GM21526 (cell line): ENCODE results near the gene PMIS2.
"Not testable (repeated sequence)": the region's sequence is repeated elsewhere in the genome, so short reads cannot be mapped to it uniquely, and the experiment has no call there.

Experiments used
- ATAC-seq: cut with Tn5 transposase; IDR thresholded peaks from one replicate; pipeline ENCODE4 v1.9.1; 2021; ENCODE audit warnings: moderate library complexity; ENCODE audit not compliant: unreplicated experiment, low FRiP score

Gene PMIS2

DNA sequence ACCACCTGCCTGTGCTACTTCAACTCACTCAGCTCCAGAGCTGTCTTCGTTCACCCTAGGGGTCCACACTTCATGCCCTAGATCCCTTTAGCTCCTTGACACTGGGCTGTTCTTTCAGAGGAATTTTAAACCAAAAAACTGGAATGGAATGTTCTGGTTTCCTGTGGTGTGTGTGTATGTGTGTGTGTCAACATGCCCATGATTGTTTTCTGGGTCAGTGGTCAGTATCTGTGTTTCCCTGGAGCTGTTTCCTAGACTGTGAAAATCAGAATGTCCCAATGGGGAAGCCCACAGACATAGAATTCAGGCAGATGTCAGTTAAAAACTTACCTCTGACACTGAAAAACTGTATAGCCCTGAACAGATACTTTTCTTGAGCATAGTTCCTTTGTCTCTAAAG, 1.3 kb downstream of the PMIS2 start:
- ATAC-seq = no peak

DNA sequence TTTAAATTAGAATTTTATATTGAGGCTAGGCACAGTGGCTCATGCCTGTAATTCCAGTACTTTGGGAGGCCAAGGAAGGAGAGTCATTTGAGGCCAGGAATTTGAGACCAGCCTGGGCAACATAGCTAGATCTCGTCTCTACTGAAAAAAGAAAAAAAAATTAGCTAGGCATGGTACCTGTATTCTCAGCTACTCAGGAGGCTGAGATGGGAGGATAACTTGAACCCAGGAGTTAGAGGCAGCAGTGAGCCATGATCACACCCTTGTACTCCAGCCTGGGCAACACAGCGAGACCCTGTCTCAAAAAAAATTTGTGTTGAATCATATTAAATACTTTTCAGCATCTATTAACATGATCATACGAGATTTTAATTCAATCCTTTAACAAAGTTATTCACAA, 4.9 kb downstream of the PMIS2 start:
- ATAC-seq = no peak

DNA sequence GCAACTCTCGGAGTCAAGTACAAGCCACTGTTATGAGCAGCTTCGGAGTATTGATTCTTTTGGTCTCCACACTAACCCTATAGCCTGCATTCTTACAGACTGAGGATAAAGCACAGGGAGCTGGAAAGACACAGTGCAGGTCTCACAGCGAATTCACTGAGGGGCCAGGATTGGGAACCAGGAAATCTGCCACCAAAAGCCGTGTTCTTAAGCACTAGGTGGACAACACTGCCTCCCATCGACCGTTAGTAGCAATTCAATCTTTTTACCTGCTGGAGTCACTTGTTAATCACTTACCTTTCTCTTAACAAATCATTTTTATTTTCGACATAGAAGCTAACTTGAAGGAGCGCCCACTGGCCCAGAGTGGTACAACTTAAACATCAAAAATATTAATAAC, 6.3 kb downstream of the PMIS2 start:
- no peak for ATAC-seq

DNA sequence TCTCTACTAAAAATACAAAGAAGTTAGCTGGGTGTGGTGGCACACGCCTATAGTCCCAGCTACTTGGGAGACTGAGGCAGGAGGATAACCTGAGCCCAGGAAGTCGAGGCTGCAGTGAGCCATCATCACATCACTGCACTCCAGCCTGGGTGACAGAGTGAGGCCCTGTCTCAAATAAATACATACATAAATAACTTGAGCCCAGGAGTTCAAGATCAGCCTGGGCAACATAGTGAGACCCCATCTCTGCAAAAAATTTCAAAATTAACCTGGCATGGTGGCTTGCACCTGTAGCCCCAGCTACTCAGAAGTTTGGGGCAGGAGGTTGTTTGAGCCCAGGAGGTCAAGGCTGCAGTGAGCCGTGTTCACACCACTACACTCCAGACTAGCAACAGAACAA, 9.1 kb downstream of the PMIS2 start:
- not testable (repeated sequence) for ATAC-seq

DNA sequence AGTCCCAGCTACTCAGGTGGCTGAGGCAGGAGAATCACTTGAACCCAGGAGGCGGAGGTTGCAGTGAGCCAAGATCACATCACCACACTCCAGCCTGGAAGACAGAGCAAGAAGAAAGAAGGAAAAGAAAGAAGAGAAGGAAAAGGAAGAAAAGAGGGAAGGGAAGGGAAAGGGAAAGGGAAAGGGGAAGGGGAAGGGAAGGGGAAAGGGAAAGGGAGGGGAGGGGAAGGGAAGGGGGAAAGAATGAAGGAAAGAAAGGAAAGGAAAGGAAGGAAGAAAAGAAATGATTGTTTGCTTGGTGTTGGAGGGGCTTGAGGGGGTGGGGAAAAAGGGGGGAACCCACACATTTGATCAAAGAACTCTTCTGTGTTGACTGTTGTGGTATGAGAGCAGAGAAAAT, 10.0 kb downstream of the PMIS2 start:
- no peak for ATAC-seq

DNA sequence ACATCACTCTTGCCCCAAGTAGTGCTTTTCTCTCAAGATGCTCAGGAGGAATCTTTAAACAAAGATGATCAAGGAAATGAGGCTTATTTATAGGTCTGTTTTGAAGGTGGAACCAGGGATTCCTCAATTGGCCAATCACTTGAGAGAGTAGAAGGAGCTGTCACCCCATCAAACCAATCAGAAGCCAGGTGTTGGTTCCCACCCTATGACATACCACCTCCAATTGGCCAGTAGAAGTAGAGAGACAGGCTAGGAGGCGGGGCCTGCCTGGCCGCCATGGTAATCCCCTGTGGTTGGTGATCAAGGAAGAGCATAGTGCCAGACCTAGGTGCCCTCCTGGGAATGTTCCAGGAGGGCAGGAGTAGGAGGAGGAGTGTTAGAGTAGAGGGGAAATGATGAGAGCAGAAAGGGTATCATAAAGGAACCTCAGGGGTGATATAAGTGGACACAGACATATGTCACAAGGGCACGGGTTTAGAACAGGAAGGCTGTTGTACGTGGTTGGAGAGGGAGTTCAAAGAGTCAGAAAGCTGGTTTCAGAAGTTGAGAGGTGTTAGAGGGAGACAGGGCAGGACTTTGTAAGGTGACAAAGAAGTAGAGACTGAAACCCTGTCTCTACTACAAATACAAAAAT, 10.5 kb downstream of the PMIS2 start:
- no peak for ATAC-seq

DNA sequence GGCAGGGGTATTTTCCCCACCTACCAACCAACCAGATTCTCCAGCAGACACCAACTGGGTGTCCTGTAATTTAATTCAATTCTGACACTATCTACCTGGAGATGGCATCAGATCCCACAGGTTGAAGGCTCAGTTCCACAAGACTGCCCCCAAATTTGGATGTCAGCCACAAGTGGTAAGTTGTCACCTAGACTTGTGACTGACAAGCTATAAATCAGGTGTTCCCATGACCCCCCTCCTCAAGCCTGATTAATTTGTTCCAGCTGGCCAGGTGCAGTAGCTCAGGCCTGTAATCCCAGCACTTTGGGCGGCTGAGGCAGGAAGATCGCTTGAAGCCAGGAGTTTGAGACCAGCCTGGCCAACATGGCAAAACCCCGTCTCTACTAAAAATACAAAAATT, 16.0 kb downstream of the PMIS2 start:
- no peak for ATAC-seq

DNA sequence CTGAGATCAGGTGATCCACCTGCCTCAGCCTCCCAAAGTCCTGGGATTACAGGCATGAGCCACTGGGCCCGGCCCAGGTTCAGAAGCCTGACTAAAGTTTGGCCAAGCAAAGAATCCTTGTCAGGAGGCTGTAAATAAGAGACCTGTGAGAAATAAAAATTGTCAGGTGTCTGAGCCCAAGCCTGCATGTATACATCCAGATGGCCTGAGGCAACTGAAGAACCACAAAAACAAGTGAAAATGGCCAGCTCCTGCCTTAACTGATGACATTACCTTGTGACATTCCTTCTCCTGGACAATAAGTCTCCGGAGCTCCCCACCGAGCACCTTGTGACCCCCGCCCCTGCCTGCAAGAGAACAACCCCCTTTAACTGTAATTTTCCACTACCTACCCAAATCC, 18.5 kb downstream of the PMIS2 start:
- not testable (repeated sequence) for ATAC-seq

DNA sequence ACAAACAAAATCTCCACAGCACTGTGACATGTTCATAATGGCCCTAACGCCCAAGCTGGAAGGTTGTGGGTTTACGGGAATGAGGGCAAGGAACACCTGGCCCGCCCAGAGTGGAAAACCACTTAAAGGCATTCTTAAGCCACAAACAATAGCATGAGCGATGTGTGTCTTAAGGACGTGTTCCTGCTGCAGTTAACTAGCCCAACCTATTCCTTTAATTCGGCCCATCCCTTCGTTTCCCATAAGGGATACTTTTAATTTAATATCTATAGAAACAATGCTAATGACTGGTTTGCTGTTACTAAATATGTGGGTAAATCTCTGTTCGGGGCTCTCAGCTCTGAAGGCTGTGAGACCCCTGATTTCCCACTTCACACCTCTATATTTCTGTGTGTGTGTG, 21.2 kb downstream of the PMIS2 start:
- not testable (repeated sequence) for ATAC-seq

DNA sequence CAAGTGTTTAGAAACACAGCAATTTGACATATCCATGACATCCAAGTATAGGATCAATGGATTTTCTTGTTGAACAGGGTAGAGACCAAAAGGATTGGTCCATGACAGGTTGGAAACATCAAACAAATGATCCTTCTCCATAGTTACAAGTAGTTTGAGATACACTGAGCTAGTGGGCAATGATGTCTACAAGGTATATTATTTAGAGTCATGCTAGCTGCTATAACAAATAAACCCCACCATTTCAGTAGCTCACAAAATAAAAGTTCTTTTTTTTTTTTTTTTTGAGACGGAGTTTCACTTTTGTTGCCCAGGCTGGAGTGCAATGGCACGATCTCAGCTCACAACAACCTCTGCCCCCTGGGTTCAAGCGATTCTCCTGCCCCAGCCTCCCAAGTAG, 21.7 kb downstream of the PMIS2 start:
- no peak for ATAC-seq

DNA sequence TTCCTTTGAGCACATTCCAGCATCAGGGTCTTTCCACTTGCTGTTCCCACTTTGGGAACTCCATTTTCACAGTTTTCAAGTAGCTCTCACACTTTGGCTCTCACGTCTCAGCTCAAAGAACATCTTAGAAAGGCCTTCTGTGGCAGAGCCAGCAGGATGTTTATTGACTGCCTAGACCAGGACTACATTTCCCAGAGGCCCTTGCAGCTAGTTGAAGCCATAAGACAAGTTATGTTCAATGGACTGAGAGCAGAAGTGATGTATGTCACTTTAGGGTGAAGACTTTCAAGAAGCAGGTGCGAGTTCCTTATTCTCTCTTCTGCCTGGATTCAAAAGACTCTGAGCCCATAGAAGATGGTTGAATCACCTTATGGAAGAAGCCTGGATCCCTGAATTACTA, 22.3 kb downstream of the PMIS2 start:
- ATAC-seq = no peak

DNA sequence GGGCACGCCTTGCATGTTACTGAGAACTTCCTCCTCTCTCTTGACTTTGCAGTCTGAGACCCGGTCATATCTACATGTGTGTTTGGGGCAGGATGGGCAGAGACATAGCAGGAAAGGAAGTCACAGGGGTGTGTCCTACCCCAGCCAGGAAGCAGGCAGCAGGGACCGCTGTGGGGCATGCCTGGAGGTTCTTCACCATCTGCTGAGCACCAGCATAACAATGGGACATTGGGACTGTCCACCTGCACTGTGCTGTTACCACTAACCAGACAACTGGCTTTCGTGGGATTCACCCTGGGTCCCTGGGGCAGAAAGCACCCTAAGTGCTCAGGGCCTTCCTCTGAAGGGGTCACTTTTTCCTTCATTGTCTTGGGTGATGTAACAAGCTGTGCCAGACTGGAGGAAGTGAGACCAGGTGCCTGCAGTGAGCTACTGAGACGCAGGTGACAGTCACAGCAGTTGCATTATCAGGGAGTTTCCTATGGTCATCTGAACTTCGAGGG, 23.9 kb downstream of the PMIS2 start:
- no peak for ATAC-seq

DNA sequence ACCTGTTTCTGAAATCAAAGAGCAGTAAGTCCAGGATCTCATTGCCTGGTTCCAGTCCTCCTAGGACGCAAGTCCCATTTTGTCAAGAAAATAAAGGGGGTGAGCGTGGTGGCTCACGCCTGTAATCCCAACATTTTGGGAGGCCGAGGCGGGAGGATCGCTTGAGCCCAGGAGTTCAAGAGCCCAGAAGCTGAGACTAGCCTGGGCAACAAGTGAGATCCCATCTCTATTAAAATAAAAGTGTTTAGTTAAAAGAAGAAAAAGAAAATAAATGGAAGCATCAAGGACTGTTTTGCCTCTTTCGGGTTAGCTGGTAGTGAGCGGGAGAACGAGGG, 26.2 kb downstream of the PMIS2 start:
- ATAC-seq = no peak

DNA sequence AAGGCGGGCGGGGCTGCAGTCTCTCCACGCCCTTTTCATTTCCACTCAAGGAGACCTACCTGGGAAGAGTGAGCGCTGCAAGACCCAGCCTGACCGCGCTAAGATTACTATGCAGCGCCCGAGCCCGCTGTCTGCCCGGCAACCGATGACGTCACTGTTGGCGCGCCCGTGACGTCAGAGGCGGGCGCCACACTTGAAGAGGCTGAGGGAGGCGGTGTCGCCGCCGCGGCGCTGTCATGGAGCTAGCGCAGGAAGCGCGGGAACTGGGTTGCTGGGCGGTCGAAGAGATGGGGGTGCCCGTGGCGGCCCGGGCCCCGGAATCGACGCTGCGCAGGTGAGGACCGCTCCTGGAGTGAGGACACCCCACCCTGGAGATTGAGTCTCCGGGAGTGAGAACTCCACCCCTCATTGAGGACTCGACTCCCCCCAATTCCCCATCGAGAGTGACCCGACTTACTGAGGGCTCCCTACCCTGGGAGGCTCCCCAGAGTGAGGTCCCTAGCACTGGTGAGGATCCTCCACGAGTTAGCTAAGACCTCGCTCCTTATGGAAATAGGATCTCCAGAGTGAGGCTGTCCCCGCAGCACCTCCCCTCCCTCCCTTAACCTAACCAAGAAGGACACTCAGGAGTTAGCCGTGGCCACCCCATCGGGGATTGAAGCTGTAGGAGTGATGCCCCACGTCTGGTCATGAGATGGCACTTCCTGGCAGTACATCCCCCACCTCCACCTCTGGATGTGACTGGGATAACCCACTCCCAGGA, 26.8 kb downstream of the PMIS2 start, which contains the start of gene HAUS5:
HAUS5 (plus strand) TSS at position 177 of the 763 bp plus-strand sequence; CDS start at position 237, 60 bp downstream.
- ATAC-seq = peak; percentile 62

DNA sequence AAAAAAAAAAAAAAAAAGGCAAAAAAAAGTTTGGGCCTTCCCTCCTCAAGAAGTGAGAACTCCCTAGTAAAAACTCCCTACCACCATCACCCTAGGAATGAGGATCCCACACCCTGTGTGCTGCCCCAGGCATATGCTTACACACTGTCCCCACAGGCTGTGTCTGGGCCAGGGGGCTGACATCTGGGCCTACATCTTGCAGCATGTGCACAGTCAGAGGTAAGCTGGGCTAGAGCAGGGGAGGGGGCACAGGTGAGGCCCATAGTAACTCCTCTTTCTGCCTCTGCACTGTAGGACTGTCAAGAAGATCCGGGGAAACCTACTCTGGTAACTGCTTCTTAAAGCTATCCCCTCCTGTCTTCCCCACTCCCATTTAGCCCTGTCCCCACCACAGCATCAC, 27.6 kb downstream of the PMIS2 start:
- ATAC-seq = no peak

DNA sequence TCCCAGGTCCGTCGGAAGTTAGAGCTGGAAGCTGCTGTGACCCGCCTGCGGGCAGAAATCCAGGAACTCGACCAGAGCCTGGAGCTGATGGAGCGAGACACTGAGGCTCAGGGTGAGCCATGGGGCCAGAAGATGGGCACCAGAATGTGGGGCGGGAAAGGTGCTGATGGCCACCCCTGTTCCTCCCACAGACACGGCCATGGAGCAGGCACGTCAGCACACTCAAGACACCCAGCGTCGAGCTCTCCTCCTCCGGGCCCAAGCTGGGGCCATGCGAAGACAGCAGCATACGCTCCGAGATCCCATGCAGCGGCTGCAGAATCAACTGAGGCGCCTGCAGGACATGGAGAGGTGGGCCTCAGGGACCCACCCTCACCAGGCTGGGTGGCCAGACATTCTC, 29.1 kb downstream of the PMIS2 start:
- no peak for ATAC-seq

DNA sequence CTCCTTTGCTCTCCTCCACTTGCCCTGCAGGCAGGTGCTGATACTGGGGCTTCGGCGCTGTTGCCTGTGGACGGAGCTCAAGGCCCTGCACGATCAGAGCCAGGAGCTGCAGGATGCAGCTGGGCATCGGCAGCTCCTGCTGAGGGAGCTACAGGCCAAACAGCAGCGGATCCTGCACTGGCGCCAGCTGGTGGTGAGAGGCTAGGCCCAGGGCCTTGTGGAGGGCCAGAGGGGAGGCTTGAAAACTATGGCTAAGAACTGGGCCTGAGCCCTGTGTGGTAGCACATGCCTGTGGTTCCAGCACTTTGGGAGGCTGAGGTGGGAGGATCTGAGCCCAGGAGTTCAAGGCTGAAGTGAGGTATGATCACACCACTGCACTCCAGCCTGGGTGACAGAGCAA, 32.9 kb downstream of the PMIS2 start:
- no peak for ATAC-seq

DNA sequence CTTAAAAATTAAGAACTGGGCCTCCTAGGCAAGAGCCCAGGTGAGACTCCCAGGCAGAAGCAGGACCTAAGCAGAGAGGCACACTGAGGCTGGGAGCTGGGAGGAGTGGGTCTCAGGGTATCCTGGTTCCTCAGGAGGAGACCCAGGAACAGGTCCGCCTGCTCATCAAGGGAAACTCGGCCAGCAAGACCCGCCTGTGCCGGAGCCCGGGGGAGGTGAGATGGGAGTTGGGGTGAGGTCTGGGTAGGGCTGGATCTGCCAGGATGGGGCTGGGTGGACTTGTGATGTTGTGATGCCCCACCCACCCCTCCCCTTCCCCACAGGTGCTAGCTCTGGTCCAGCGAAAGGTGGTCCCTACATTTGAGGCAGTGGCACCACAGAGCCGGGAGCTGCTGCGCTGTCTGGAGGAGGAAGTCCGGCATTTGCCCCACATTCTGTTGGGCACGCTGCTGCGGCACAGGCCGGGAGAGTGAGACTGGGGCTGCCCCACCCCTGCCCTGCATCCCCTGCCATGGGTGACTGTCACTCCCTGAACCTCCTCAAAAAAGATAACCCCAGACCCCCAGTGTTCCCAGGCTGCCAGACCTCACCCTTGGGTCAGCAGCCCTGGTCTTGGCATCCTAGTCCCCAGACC, 33.4 kb downstream of the PMIS2 start:
- ATAC-seq = no peak

DNA sequence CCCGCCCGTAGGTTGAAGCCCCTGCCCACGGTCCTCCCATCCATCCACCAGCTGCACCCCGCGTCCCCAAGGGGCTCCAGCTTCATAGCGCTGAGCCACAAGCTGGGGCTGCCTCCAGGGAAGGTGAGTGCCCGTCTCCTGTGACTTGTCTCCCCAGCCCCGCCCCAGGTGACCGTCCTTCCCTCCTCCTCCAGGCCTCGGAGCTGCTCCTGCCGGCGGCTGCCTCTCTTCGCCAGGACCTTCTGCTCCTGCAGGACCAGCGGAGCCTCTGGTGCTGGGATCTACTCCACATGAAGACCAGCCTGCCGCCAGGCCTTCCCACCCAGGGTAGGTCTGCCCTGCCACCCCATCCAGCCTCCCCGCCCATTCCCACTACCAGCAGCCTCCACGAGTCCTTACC, 34.0 kb downstream of the PMIS2 start:
- ATAC-seq = no peak

DNA sequence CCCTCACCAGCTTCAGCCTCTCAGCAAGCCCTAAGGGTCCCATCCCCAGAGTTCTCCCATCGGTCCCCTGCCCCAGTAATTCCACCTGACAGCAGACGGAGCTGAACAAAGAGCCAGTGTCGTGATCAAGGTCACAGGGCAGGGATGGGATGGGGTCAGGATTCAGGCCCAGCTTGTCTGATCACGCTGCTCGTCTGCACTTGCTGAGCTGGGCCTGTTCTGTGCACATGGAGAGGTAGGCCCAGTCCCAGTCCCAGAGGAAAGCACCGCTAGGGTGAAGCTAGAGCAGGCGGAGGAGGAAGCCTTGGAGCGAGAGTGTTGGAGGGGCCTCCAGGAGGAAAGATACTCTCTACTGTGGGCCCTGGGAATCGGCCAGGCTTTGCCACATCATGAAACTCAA, 35.7 kb downstream of the PMIS2 start:
- ATAC-seq = no peak

DNA sequence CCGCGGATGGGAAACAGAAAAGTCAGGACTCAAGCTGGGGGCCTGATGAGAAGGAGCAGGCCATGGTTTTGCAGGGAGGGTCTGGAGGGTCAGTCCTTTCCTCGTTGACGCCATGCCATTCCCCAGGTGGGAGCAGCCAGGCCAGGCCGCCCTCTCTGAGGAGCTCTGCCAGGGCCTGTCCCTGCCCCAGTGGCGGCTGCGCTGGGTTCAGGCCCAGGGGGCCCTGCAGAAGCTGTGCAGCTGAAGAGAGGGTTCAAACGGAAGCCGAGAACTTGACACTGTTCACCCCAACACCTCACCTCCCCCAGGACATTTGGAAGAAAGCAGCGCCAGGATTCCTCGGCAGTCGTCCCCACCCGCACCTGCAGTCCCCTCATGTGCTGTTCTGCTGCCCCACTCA, 36.8 kb downstream of the PMIS2 start:
- no peak for ATAC-seq
